Right kidney (tissue), 9 donors: ENCODE results near the gene RUFY4.

ENCODE experiments used
- DNase-seq: peaks from one replicate; pipeline ENCODE4 v3.0.0-alpha.2; 2016
- long read RNA-seq, 8 donors: transcript quantifications; one replicate each; lab custom pipeline, GENCODE V29; 2026

RUFY4 gene
- long read RNA-seq, donor 1, result 0 reads
- long read RNA-seq, donor 2, result 0 reads
- long read RNA-seq, donor 3, result 0 reads
- long read RNA-seq, donor 4, result 0 reads
- long read RNA-seq, donor 5, result 0 reads
- long read RNA-seq, donor 6, result 0 reads
- long read RNA-seq, donor 7, result 0 reads
- long read RNA-seq, donor 8, result 0 reads

GRCh38 chr2:218068721-218069334 is at the start of gene RUFY4:
TSS of gene RUFY4 (plus strand) at chr2:218069253. CDS start at chr2:218070606, 1,353 bp downstream.
- peak; percentile 67 for DNase-seq

DNA sequence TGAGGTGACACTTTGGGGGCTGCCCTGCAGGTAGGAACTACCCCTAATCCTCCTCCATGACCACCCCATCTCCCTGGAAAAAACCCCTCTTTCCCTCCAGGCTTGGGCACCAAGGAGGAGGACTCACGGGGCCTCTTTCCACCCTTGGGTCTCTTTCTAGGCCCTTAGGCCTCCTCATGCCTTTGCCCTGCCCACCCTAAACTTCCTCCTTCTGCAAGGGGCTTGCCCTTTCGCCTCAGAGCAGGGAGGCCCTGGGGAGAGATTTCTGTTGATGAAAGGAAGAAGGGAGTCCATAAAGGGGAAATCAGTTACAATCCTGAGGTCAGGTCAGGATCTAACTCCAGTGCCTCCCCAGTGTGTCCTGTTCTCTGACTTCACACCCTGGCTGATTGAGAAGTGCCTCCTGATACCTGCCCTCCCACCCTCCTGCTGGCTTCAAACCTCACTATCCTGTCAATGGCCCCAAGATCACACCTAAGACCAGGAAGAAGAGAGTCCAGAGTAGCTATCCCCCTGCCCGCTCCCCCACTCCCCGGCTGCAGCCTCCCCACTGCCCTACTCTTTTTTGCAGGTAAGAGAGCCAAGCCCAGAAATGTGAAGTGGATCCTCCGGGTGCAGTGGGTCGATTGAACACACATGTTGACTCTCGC is 49.5 kb upstream of the RUFY4 start:
- DNase-seq, result no peak

DNA sequence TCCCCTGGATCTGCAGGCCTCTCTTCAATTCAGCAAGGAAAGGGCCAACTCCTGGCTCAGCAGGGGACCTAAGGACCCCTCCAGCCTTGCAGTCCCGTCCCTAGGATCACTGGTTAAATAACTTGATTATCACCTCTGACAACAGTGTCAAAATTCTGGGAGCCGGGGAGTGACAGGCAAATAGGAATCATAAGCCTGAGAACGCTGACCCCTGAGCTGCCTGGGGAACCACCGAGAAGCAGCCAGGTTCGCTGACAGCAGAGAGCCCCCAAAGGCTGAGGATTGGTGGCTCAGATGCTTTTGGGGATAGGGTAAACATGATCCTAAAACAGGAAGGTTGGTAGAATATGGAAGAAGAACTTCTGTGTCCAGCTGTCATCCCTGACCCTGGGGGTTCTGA is 48.8 kb upstream of the RUFY4 start:
- DNase-seq, result no peak

DNA sequence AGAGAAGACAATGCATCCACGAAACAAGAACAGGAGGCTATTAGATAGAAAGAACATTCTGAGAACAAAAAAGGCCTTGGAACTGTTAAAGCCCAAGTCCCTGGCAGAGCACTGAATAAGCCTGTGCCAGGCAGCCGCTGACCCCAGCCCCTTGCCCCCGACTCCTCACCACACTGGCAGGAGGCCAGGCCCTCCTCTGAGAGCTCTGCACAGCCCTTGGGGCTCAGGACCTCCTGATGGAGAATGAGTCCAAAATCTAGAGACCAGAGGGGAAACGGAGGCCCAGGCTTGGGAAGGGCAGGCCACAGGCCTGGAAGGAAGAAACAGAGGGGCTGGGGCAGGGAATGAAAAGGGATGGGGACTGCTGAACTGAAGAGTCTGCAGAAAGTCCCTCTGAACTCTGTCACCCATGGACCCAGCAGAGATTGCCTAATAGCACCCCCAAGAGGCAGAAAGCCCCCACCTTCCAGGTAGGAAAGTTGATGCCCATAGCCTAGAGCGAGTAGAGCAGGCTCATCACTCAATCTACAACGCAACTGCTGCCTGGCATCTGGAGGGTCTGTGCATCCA is 48.0 kb upstream of the RUFY4 start:
- DNase-seq, result no peak

DNA sequence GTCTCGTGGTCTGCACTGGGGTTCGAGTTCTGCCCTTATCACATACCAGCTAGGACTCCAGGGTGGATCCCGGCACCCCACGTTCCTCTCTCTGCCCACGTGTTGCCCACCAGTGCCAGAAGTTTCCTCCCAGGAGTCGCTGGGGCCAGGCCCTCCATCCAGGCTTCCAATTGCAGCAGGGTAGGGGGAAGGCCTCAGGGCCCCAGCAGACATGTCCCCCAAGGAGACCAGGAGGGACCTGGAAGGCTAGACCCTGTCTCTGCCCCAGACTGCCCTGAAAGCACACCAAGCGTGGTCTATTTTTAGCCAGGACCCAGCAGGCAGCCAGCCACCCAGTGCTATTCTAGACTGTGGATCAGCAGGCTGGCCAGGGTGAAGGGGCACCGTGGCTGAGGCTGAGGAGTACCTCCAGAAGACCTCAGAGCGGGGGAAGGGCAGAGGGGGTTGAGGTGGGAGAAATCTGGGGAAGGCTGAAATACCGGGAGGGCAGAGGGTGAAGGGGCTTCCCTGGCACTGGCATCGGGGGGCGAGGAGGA is 47.4 kb upstream of the RUFY4 start:
- no peak for DNase-seq

DNA sequence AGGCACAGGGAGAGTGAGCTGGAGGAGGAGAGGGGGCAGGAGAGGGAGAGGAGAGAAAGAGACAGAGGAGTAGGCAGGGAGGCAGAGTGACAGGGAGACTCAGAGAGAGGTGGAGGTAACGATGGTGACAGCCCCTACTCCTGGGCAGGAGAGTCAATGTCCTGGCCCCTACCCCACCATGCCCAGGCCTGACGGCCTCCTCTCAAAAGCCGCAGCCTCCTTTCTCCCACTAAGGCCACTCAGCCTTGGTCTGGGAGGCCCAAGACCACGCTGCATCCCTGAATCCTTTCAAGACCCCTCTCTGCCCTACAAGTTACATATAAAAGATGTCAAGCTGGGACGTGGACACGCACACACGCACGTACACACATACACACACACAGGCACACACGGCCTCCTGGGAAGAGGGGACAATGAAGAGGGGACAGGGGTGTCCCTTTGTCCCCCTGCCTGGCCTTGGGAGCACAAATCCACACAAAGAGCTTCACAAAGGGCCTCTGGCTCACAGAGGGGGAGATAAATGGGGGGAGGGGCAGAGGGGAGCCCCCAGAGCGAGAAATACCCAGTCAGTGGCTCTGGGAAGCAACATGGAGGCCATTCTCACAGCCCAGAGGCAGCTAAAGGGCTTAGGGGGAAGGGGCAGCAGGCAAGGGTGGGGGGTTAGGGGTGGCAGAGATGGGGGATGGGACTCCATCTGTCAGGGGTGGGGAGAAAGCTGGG is 46.8 kb upstream of the RUFY4 start:
- DNase-seq, result no peak

- no peak for DNase-seq
Observed at GRCh38 chr2:218022851-218023530, 46.1 kb upstream of the RUFY4 start.

DNA sequence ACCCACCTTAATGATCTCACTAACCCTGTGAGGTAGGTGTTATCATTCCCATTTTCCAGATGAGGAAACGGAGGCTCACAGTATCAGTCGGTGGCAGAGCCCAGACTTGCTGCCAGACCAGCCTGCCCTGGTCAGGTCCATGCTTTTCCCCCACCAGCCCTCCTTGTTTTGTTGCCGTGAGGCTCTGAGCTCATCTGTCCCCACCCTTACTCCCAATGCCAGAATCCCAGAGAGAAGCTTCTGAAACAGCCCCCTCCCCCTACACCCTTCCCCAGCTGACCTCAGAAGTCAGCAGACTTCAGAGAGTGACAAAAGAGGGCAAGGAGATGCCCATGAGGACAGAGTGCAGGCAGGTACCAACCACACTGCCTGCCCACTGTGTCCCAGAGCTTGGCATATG is 45.4 kb upstream of the RUFY4 start:
- no peak for DNase-seq

DNA sequence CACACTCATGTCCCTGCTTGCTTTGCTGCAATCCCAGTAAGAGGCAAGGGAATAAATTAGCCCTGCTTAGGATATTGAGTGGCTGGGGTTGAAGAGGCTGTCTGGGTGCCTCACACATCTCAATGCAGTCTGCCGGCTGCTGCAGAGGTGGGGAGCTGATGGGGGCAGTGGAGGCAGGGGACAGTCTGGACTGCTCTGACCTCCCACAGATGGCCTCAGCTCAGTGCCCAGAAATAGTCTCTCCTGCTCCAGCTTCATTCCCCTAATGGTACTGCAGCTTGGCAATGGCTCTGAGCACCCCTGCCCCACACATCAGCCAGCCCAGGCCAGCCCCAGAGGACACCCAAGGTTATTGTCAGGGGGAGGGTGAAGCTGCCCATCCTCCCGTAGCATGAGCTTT is 44.7 kb upstream of the RUFY4 start:
- DNase-seq, result no peak

DNA sequence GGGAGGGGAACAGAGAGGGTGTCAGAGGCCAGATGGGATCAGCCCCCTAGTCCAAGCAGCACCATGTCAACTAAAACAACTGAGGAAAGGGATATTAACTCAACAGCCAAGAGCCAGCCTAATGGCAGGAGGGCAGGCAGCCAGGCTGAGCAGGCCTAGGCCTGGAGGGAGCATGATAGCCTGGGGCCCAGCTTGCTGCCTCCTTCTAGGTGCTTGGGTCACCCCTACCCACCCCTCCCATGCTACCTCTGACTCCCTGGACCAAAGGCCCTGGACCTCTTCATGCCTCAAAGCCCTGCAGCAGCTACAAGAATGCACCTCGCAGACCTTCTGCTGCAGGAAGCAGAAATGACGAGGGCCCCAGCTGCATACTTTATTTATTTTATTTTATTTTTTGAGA is 44.2 kb upstream of the RUFY4 start:
- no peak for DNase-seq

DNA sequence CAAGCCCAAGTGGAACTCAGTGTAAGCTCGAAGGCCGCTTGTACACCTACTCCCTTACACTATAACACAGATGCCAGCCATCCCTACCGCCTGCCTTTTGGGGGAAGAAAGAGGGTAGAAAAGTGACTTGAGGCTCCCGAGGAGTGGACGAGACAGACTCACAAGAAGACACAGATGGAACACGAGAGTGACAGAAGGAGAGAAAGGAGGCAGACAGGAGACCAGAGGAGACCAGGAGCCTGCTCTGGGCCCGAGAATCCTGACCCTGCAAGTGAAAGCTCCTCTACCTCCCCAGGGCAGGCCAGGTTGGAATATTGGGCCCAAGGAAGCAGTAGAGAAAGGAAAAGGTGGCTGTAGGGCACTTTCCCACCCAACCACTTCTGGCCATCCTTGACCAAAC is 42.8 kb upstream of the RUFY4 start:
- DNase-seq, result no peak

DNA sequence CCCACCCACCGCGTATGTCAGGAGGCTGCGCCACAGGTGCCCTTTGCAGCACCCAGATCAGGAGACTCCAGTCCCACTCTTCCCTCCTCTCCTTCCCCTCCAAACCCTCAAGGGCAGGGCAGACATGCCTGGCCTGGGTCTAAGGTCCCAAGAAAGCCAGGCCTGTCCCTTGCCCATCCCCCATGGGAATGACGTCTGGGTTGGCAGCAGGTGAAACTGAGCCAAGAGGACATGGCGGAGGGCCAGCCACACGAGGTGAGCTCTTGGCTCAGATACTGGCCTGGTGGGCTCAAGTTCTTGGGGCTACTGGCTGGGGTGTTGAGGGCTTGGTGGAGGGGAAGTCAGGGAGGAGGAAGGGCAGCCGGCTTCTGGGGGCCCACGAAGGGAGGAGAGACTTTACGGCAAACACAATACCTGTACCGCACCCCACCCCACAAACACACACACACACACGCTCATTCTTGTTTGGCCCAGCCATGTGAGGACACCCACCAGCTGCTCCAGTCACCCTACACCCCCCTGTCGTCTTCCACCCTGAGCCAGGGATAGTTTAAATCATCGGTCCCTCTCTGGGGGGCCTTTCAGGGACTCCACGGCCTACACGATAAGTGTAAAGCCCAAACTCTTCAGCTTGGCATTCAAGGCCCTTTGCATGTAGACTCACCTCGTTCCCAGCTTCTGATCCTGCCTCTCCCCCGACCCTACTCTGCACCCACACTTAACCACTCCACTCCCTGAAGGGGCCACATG is 42.2 kb upstream of the RUFY4 start:
- DNase-seq, result no peak

GRCh38 chr2:218027426-218028188 is 41.4 kb upstream of the RUFY4 start:
- DNase-seq, result no peak

DNA sequence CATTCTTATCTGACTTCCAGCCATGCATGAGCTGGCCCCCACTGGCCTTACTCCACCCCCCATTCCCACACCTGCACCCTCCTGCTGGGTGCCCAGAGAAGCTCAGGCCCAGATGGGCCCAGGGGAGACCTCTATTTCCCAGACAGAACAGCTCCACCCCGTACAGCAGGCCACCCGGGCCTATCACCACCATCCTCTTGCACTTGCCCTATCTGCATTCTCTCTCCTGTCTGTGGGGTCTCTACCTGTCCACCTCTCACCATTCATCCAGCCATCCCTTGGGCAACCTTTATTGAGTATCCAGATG is 40.9 kb upstream of the RUFY4 start:
- no peak for DNase-seq

GRCh38 chr2:218028562-218029348 is 40.3 kb upstream of the RUFY4 start:
- no peak for DNase-seq

DNA sequence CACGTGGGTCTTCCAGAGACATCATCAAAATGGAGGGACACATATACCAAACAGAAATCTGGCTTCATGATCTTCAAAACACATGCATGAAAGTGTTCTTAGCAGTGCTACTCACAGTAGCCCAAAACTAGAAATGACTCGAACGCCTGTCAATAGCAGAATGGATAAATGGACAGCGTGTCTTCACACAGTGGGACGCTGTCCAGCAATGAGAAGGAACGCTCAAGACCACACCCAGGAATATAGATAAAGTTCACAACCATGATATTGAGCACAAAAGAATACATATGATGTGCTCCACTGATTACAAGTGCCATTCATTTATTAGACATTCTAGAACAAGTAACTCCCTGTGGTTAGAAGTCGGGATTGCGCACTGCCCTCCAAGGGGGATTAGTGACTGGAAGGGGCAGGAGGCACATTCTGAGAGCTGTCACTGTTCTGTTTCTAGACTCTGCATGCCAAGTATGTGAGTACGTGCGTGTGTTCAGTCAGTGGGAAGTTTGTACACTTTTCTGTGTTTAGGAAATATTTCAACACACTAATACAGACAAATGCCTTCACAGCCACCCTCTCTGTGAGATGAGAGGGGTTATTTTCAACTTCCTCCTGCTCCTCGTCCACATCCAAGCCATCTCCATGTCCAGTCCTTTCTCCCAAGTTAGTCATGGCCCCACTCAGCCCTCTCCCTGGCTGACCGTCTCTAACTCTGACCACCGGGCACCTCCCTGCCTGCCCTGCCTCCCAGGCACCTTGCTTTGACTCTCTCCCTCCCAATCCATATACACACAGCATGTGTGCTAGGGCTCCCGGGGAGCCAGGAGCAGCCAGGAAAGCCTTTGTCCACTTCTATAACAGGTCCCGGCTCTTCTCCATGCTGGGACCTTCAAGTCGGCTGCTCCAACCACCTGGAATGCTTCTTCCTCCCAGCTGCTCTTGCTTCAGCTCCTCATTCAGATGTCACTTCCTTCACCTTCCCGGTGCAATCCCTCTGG is 39.4 kb upstream of the RUFY4 start:
- DNase-seq, result no peak

DNA sequence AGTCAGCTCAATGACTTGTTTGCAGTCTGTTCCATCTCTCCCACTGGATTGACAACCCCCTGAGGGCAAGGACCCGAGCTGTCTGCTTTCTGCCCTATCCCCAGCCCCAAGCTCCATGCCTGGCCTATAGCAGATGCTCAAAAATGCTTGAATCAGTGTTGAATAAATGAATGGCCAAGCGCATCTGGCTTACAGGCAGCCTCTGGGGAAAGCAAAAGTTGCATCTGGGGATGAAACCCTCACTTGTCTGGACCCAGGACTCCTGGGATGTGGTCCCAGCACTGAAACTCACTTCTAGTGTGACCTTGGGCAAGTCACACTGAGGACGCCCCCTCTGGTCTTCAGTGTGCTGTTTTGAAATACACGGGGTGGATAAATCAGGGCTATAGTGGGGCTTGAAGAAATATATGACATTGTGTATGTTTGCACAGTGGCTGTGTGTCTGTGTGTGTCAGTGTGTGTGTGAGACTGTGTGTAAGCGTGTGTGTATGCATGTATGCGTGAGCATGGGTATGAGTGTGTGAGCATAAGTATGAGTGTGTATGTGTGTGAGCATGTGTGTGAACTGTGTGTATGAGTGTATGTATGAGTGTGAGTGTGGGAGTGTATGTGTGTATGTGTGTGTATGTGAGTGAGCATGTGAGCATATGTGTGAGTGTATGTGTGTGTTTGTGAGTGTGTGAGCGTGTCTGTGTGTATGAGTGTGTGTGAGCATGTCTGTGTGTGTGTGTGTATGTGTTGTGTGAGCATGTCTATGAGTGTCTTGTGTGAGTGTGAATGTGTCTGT is 38.5 kb upstream of the RUFY4 start:
- no peak for DNase-seq

DNA sequence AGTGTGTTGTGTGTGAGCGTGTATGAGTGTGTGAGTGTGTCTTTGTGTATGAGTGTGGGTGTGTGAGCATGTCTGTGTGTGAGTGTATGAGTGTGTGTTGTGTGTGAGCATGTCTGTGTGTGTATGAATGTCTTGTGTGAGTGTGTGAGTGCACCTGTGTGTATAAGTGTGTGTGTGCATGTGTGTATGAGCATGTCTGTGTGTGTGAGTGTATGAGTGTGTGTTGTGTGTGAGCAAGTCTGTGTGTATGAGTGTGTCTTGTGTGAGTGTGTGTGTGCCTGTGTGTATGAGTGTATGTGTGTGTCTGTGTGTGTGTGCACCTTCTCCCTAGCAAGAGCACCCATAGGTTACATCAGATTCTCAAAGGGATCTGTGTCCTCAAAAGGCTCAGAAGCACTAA is 37.8 kb upstream of the RUFY4 start:
- DNase-seq, result no peak
